ENCODE measurements around the gene KLHL18.

- TF ChIP-seq CTCF (conservative IDR thresholded peaks at IDR 0.05; ENCODE audit: low read depth, low read length) = no peak
- TF ChIP-seq EZH2phosphoT487 (IDR thresholded peaks at IDR 0.05; ENCODE audit: borderline replicate concordance, low read length) = no peak
Measured at GRCh38 chr3:47276558-47276957, 6.2 kb upstream of the KLHL18 start.

All from PC-3 (cell line).